Cardiac fibroblast (primary cell): ENCODE results near the gene CRADD.

Experiments
- DNase-seq, 2 donors: peaks; one replicate each; pipeline versions ENCODE4 v3.0.0 to v3.0.0-alpha.2; 2010; ENCODE audit warnings: low read depth in 2 of 2
- H3K4me3 ChIP-seq, 2 donors: replicated peaks in 1 of 2; 1 replicate in 1 of 2; 2 replicates in 1 of 2; pipeline ENCODE4 v1.5.1; 2011; ENCODE audit warnings: low read depth in 2 of 2, low read length in 2 of 2, mild to moderate bottlenecking in 2 of 2, moderate library complexity in 1 of 2
- CTCF ChIP-seq: IDR thresholded peaks from one replicate; pipeline ENCODE4 v1.5.1; 2011; ENCODE audit warnings: low read depth, mild to moderate bottlenecking, low read length, inconsistent platforms

CRADD gene

GRCh38 chr12:93937812-93938211 lies 260.6 kb downstream of the CRADD start:
- DNase-seq: no peak
- no peak for TF ChIP-seq CTCF

GRCh38 chr12:93938317-93938716 lies 261.1 kb downstream of the CRADD start:
- H3K4me3 ChIP-seq: no peak overlapping the region
- no peak for TF ChIP-seq CTCF
- DNase-seq: no peak

More at GRCh38 chr12:93937812-93938211, 260.6 kb downstream of the CRADD start:
- no peak overlapping the region for H3K4me3 ChIP-seq

- no peak for TF ChIP-seq CTCF
- no peak overlapping the region for H3K4me3 ChIP-seq
- DNase-seq: no peak
Observed at GRCh38 chr12:93938931-93939330, 261.8 kb downstream of the CRADD start.

GRCh38 chr12:93939641-93940325 lies 262.6 kb downstream of the CRADD start:
- no peak for TF ChIP-seq CTCF
- DNase-seq: no peak
- no peak overlapping the region for H3K4me3 ChIP-seq

- no peak for TF ChIP-seq CTCF
- H3K4me3 ChIP-seq: no peak overlapping the region
- peak; percentile 54 to 66 for DNase-seq
Observed at GRCh38 chr12:93943780-93944179, 266.6 kb downstream of the CRADD start.

- TF ChIP-seq CTCF: no peak
- peak in 1 of 2 donors; percentile 7 for DNase-seq
- no peak overlapping the region for H3K4me3 ChIP-seq
Observed at GRCh38 chr12:93944201-93944600, 267.0 kb downstream of the CRADD start.
